Muscle of leg (tissue), 11 donors: ENCODE data around the gene RPS15A. TPM values are rescaled to one million over a fixed set of nuclear protein-coding genes. Genes with fewer than 3 reads are reported as not detected.
"Not testable (repeated sequence)": the region's sequence is repeated elsewhere in the genome, so short reads cannot be mapped to it uniquely, and the experiment has no call there.

Source experiments
- DNase-seq: peaks from one replicate; pipeline ENCODE4 v3.0.0; 2013
- H3K27ac ChIP-seq: one replicate; pipeline ENCODE4 v1.5.1; 2013; ENCODE audit warnings: mild to moderate bottlenecking, low read length, control low read depth
- H3K27me3 ChIP-seq: one replicate; pipeline ENCODE4 v1.6.1; 2013; ENCODE audit warnings: low read length; ENCODE audit not compliant: control insufficient read depth, insufficient read depth
- H3K36me3 ChIP-seq: one replicate; pipeline ENCODE4 v1.6.1; 2013; ENCODE audit warnings: low read length; ENCODE audit not compliant: control insufficient read depth, insufficient read depth
- H3K4me1 ChIP-seq: one replicate; pipeline ENCODE4 v1.6.1; 2013; ENCODE audit warnings: low read length; ENCODE audit not compliant: control insufficient read depth, insufficient read depth
- H3K4me3 ChIP-seq: one replicate; pipeline ENCODE4 v1.5.1; 2013; ENCODE audit warnings: low read length, control low read depth
- H3K9me3 ChIP-seq: replicated peaks from 2 replicates; pipeline ENCODE4 v1.6.1; 2013; ENCODE audit warnings: low read depth, low read length; ENCODE audit not compliant: control insufficient read depth
- WGBS: methylation state at CpG from one replicate; pipeline ENCODE4 v1.1.5; 2013; ENCODE audit warnings: missing lambda C conversion rate; ENCODE audit not compliant: insufficient coverage; 5-methylcytosine and 5-hydroxymethylcytosine counted together
- polyA plus RNA-seq, 8 donors: library from polyadenylated mRNA; unstranded; fragments of 120-200 nt; gene quantifications; one replicate each; pipeline versions ENCODE4 v1.2.1 to v1.2.3, GENCODE V29; 2013; ENCODE audit warnings: inconsistent platforms in 1 of 8, low replicate concordance in 1 of 8; ENCODE audit not compliant: insufficient read length in 8 of 8, insufficient read depth in 1 of 8
- total RNA-seq: library from RNA; stranded (reverse); fragments of 120-200 nt; gene quantifications from one replicate; pipeline ENCODE4 v1.2.4, GENCODE V29; 2013

Gene RPS15A
- total and polyA plus RNA-seq, 9 donors = 1,889 to 4,122 (median 2,137) TPM

- H3K27ac ChIP-seq = no peak overlapping the region
- H3K9me3 ChIP-seq = no peaks in the 10 kb centered on the region
- DNase-seq = no peak
- peaks cover 62% of the 10 kb centered on the region for H3K36me3 ChIP-seq
- H3K4me1 ChIP-seq = peaks cover 22% of the 10 kb centered on the region
- H3K27me3 ChIP-seq = no peaks in the 10 kb centered on the region
- WGBS = 91% methylated on average over 7 of the region's 8 CpGs
- no peak overlapping the region for H3K4me3 ChIP-seq
These were observed 5.1 kb downstream of the RPS15A start for GRCh38 chr16:18784917-18785623.

GRCh38 chr16:18783430-18784341 is 6.4 kb downstream of the RPS15A start:
- Histone ChIP-seq H3K9me3 (no peaks in the 10 kb centered on the region), H3K27me3 (no peaks in the 10 kb centered on the region), H3K27ac (no peak overlapping the region), H3K4me3 (no peak overlapping the region), H3K4me1 (peaks cover 17% of the 10 kb centered on the region), H3K36me3 (peaks cover 57% of the 10 kb centered on the region)
- WGBS = 70% methylated on average over 10 of the region's 17 CpGs
- DNase-seq = no peak

- Histone ChIP-seq H3K36me3 (peaks cover 50% of the 10 kb centered on the region), H3K27me3 (no peaks in the 10 kb centered on the region), H3K9me3 (no peaks in the 10 kb centered on the region), H3K4me1 (peaks cover 9% of the 10 kb centered on the region), H3K27ac (no peak overlapping the region), H3K4me3 (no peak overlapping the region)
- WGBS = 100% methylated on average over 2 of the region's 8 CpGs
- DNase-seq = no peak
These were observed 7.3 kb downstream of the RPS15A start for GRCh38 chr16:18782697-18783429.

- not testable (repeated sequence) for H3K27ac ChIP-seq
These were observed 8.9 kb downstream of the RPS15A start for GRCh38 chr16:18781232-18781631.

GRCh38 chr16:18780460-18781026 is 9.6 kb downstream of the RPS15A start:
- not testable (repeated sequence) for H3K9me3 ChIP-seq, H3K4me3 ChIP-seq, H3K4me1 ChIP-seq, DNase-seq, H3K27ac ChIP-seq, H3K27me3 ChIP-seq
- H3K36me3 ChIP-seq = peaks cover 32% of the 10 kb centered on the region
- 0% methylated on average over 2 of the region's 8 CpGs for WGBS

More at GRCh38 chr16:18781232-18781631, 8.9 kb downstream of the RPS15A start:
- peaks cover 37% of the 10 kb centered on the region for H3K36me3 ChIP-seq
- not testable (repeated sequence) for H3K27me3 ChIP-seq, H3K9me3 ChIP-seq, H3K4me1 ChIP-seq, H3K4me3 ChIP-seq, DNase-seq
- WGBS = no CpG with 5 or more reads among the region's 6 CpGs

- H3K4me3 ChIP-seq, DNase-seq, H3K9me3 ChIP-seq, H3K4me1 ChIP-seq, H3K36me3 ChIP-seq, H3K27ac ChIP-seq, H3K27me3 ChIP-seq: not testable (repeated sequence)
- WGBS = no CpG with 5 or more reads among the region's 1 CpG
These were observed 12.5 kb downstream of the RPS15A start for GRCh38 chr16:18777664-18778063.

GRCh38 chr16:18776334-18776733 is 13.8 kb downstream of the RPS15A start:
- not testable (repeated sequence) for H3K36me3 ChIP-seq, H3K4me1 ChIP-seq, H3K27me3 ChIP-seq, DNase-seq, H3K9me3 ChIP-seq, H3K4me3 ChIP-seq, H3K27ac ChIP-seq
- WGBS = 92% methylated on average over 4 of the region's 5 CpGs

GRCh38 chr16:18774651-18775050 is 15.5 kb downstream of the RPS15A start:
- H3K4me1 ChIP-seq, H3K27me3 ChIP-seq, H3K27ac ChIP-seq, H3K36me3 ChIP-seq, H3K9me3 ChIP-seq, H3K4me3 ChIP-seq, DNase-seq: not testable (repeated sequence)
- WGBS = 90% methylated on average over 3 of the region's 4 CpGs

GRCh38 chr16:18772171-18772570 is 18.0 kb downstream of the RPS15A start:
- not testable (repeated sequence) for H3K4me3 ChIP-seq

More at GRCh38 chr16:18772171-18772570, 18.0 kb downstream of the RPS15A start:
- H3K27ac ChIP-seq, H3K27me3 ChIP-seq, H3K4me1 ChIP-seq, H3K9me3 ChIP-seq, DNase-seq, H3K36me3 ChIP-seq: not testable (repeated sequence)
- 91% methylated on average over 4 of the region's 7 CpGs for whole genome bisulfite sequencing
